ENCODE measurements around the gene PRDM15.

Gene PRDM15

DNA sequence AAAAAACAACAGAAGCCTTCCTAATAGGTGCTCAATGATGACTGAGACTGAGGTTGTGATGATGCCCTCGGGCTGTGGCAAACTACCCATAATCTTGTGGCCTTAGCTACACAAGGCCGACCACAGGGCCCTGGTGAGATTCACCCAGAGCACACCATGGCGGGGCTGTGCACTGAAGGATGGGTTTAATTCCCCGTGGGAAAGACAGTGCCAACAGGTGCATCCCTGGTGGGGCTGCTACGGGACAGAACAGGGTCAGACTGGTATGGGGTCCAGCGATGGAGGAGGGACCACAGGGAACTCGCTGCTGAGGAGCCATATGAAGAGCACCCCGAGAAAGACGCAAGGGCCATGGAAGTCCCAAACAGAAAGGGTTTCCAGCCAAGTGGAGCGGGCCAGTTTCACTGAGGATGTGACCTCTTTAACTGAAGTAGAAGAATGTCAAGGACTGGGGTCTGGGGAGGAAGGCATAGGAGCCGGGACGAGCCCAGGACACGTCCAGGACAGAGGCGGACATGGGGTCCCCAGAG lies 21.3 kb downstream of the PRDM15 start:
- no peak overlapping the region for H4K12ac ChIP-seq (ENCODE audit: low read depth, low read length)
- H3K27ac ChIP-seq (ENCODE audit: low read depth, low read length), result no peak overlapping the region
- peaks cover 21 to 30% of the 10 kb centered on the region in 2 experiments for H3K36me3 ChIP-seq (ENCODE audit: control insufficient read depth in 1 of 2, insufficient read depth in 2 of 2, low read length in 2 of 2)
- H3K14ac ChIP-seq (ENCODE audit: low read length), result no peak overlapping the region
- no peak for DNase-seq
- H2AFZ ChIP-seq (ENCODE audit: insufficient read depth, low read length, poor library complexity), result no peak overlapping the region
- H3K9ac ChIP-seq (ENCODE audit: low read length), result no peak overlapping the region
- H3K79me2 ChIP-seq (ENCODE audit: control insufficient read depth, insufficient read depth, low read length, poor library complexity), result no peaks in the 10 kb centered on the region
- no peak overlapping the region for H4K91ac ChIP-seq (ENCODE audit: low read depth, low read length)
- H2BK5ac ChIP-seq (ENCODE audit: low read depth, low read length, poor library complexity), result no peak overlapping the region
- H2AK5ac ChIP-seq (ENCODE audit: low read length), result no peak overlapping the region
- H3K23ac ChIP-seq (ENCODE audit: low read length), result no peak overlapping the region
- no peaks in the 10 kb centered on the region for H3K27me3 ChIP-seq (ENCODE audit: insufficient read depth, low read length)
- peaks cover 0 to 2% of the 10 kb centered on the region in 2 experiments for H3K4me1 ChIP-seq (ENCODE audit: control insufficient read depth in 1 of 2, insufficient read depth in 2 of 2, low read length in 2 of 2)
- H3K9me3 ChIP-seq (ENCODE audit: insufficient read depth, low read depth, low read length), result no peaks in the 10 kb centered on the region
- WGBS (ENCODE audit: extremely low coverage, insufficient coverage, insufficient read length), result no CpG with 5 or more reads among the region's 14 CpGs
- no peak overlapping the region for H3K4ac ChIP-seq (ENCODE audit: low read depth, low read length)
- H3K4me2 ChIP-seq (ENCODE audit: low read length), result no peak overlapping the region
- no peak overlapping the region for H3K18ac ChIP-seq (ENCODE audit: low read length)
- H2BK120ac ChIP-seq (ENCODE audit: insufficient read depth, low read length, poor library complexity), result no peak overlapping the region
- H3K4me3 ChIP-seq (ENCODE audit: low read depth, low read length), result no peak overlapping the region
- no peak overlapping the region for H4K8ac ChIP-seq (ENCODE audit: low read depth, low read length)
- no peaks in the 10 kb centered on the region for H3K79me1 ChIP-seq (ENCODE audit: low read length)
- H2BK12ac ChIP-seq (ENCODE audit: low read length), result no peak overlapping the region

DNA sequence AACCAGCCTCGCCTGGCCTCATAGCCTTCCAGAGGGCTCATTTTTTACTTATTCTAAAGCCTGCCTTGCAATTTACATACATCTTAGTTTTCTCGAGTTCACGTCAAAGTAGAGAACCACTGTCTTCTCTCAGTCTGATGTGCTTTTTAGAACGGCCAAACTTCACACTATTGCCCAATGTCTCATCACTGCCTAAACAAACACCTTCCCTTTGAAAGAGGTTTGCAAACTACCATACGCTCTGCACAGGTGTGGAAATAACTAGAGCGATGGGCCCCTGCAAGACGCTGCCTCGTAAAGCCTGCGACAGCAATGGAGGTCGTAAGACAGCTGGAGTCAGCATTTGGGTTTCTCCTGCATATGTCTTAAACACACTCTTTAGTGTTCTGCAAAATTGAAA lies 22.6 kb downstream of the PRDM15 start:
- Histone ChIP-seq H3K79me2 (ENCODE audit: control insufficient read depth, insufficient read depth, low read length, poor library complexity) (no peaks in the 10 kb centered on the region), H3K4me1 (ENCODE audit: control insufficient read depth in 1 of 2, insufficient read depth in 2 of 2, low read length in 2 of 2) (no peaks in the 10 kb centered on the region), H3K4ac (ENCODE audit: low read depth, low read length) (no peak overlapping the region), H3K23ac (ENCODE audit: low read length) (no peak overlapping the region), H2AK5ac (ENCODE audit: low read length) (no peak overlapping the region), H2BK5ac (ENCODE audit: low read depth, low read length, poor library complexity) (no peak overlapping the region), H3K9ac (ENCODE audit: low read length) (no peak overlapping the region), H4K8ac (ENCODE audit: low read depth, low read length) (no peak overlapping the region), H4K12ac (ENCODE audit: low read depth, low read length) (no peak overlapping the region), H3K14ac (ENCODE audit: low read length) (no peak overlapping the region), H2AFZ (ENCODE audit: insufficient read depth, low read length, poor library complexity) (no peak overlapping the region), H3K27ac (ENCODE audit: low read depth, low read length) (no peak overlapping the region), H2BK120ac (ENCODE audit: insufficient read depth, low read length, poor library complexity) (no peak overlapping the region), H3K36me3 (ENCODE audit: control insufficient read depth in 1 of 2, insufficient read depth in 2 of 2, low read length in 2 of 2) (peaks cover 21 to 30% of the 10 kb centered on the region in 2 experiments), H2BK12ac (ENCODE audit: low read length) (no peak overlapping the region), H3K79me1 (ENCODE audit: low read length) (no peaks in the 10 kb centered on the region), H3K27me3 (ENCODE audit: insufficient read depth, low read length) (no peaks in the 10 kb centered on the region), H4K91ac (ENCODE audit: low read depth, low read length) (no peak overlapping the region), H3K4me3 (ENCODE audit: low read depth, low read length) (no peak overlapping the region), H3K18ac (ENCODE audit: low read length) (no peak overlapping the region), H3K4me2 (ENCODE audit: low read length) (no peak overlapping the region), H3K9me3 (ENCODE audit: insufficient read depth, low read depth, low read length) (no peaks in the 10 kb centered on the region)
- no CpG with 5 or more reads among the region's 10 CpGs for WGBS (ENCODE audit: extremely low coverage, insufficient coverage, insufficient read length)
- no peak for DNase-seq

DNA sequence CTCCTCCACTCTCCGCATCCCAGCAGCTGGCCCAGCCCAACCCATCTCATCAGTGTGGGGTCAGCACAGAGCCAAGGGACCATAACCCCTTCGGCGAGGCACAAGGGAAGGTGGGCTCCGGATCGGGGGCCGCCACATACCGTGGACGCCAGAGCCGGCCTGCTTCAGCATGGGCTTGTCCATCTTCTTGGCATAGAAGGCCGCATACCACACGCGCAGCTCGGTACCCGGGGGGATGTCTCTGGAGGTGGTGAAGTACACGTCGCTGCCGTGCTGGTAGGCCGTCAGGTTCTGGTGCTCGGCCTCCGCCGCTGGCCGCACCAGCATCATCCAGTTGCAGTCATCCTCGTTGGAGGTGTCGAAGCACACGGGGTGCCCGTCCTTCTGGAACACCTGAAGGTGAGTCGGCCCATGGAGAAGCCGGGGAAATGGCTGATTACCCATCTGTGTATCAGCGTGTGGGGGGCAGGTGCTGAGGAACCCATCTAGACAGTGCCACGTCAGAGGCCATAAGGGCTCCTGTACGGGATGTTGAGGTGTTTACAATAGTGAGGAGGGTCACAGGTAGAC lies 24.6 kb downstream of the PRDM15 start:
- Histone ChIP-seq H4K91ac (ENCODE audit: low read depth, low read length) (no peak overlapping the region), H3K9me3 (ENCODE audit: insufficient read depth, low read depth, low read length) (no peaks in the 10 kb centered on the region), H3K79me1 (ENCODE audit: low read length) (no peaks in the 10 kb centered on the region), H2BK12ac (ENCODE audit: low read length) (no peak overlapping the region), H3K4me2 (ENCODE audit: low read length) (no peak overlapping the region), H3K9ac (ENCODE audit: low read length) (no peak overlapping the region), H3K18ac (ENCODE audit: low read length) (no peak overlapping the region), H3K23ac (ENCODE audit: low read length) (no peak overlapping the region), H4K8ac (ENCODE audit: low read depth, low read length) (no peak overlapping the region), H3K79me2 (ENCODE audit: control insufficient read depth, insufficient read depth, low read length, poor library complexity) (no peaks in the 10 kb centered on the region), H3K27me3 (ENCODE audit: insufficient read depth, low read length) (no peaks in the 10 kb centered on the region), H3K27ac (ENCODE audit: low read depth, low read length) (no peak overlapping the region), H2AK5ac (ENCODE audit: low read length) (no peak overlapping the region), H2BK5ac (ENCODE audit: low read depth, low read length, poor library complexity) (no peak overlapping the region), H2AFZ (ENCODE audit: insufficient read depth, low read length, poor library complexity) (no peak overlapping the region), H4K12ac (ENCODE audit: low read depth, low read length) (no peak overlapping the region), H3K36me3 (ENCODE audit: control insufficient read depth in 1 of 2, insufficient read depth in 2 of 2, low read length in 2 of 2) (peaks cover 23 to 32% of the 10 kb centered on the region in 2 experiments), H3K4me1 (ENCODE audit: control insufficient read depth in 1 of 2, insufficient read depth in 2 of 2, low read length in 2 of 2) (no peaks in the 10 kb centered on the region), H3K4ac (ENCODE audit: low read depth, low read length) (no peak overlapping the region), H3K14ac (ENCODE audit: low read length) (no peak overlapping the region), H3K4me3 (ENCODE audit: low read depth, low read length) (no peak overlapping the region), H2BK120ac (ENCODE audit: insufficient read depth, low read length, poor library complexity) (no peak overlapping the region)
- WGBS (ENCODE audit: extremely low coverage, insufficient coverage, insufficient read length), result no CpG with 5 or more reads among the region's 31 CpGs
- DNase-seq, result no peak

DNA sequence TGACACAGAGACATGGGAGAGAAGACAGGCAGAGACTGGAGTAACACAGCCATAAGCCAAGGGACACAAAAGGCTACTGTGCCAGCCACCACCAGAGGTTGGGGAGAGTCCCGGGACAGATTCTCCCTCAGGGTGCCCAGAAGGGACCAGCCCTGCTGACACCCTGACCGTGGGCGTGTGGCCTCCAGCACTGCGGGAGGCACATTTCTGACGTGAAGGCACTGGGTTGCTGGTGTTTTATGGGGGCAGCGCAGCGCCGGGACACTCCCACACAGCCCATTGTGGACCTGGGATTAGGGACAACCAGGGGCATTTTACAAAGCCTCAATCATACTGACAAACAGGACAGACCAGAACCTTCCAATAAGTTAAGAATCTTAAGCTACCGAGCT lies 26.2 kb downstream of the PRDM15 start:
- Histone ChIP-seq H3K79me2 (ENCODE audit: control insufficient read depth, insufficient read depth, low read length, poor library complexity) (no peaks in the 10 kb centered on the region), H3K23ac (ENCODE audit: low read length) (no peak overlapping the region), H2BK12ac (ENCODE audit: low read length) (no peak overlapping the region), H4K91ac (ENCODE audit: low read depth, low read length) (no peak overlapping the region), H3K4me1 (ENCODE audit: control insufficient read depth in 1 of 2, insufficient read depth in 2 of 2, low read length in 2 of 2) (no peaks in the 10 kb centered on the region), H3K27ac (ENCODE audit: low read depth, low read length) (no peak overlapping the region), H3K9ac (ENCODE audit: low read length) (no peak overlapping the region), H4K8ac (ENCODE audit: low read depth, low read length) (no peak overlapping the region), H3K14ac (ENCODE audit: low read length) (no peak overlapping the region), H3K36me3 (ENCODE audit: control insufficient read depth in 1 of 2, insufficient read depth in 2 of 2, low read length in 2 of 2) (peaks cover 16 to 24% of the 10 kb centered on the region in 2 experiments), H2BK5ac (ENCODE audit: low read depth, low read length, poor library complexity) (no peak overlapping the region), H2AFZ (ENCODE audit: insufficient read depth, low read length, poor library complexity) (no peak overlapping the region), H2AK5ac (ENCODE audit: low read length) (no peak overlapping the region), H3K79me1 (ENCODE audit: low read length) (no peaks in the 10 kb centered on the region), H2BK120ac (ENCODE audit: insufficient read depth, low read length, poor library complexity) (no peak overlapping the region), H3K4me3 (ENCODE audit: low read depth, low read length) (no peak overlapping the region), H3K18ac (ENCODE audit: low read length) (no peak overlapping the region), H4K12ac (ENCODE audit: low read depth, low read length) (no peak overlapping the region), H3K4ac (ENCODE audit: low read depth, low read length) (no peak overlapping the region), H3K4me2 (ENCODE audit: low read length) (no peak overlapping the region), H3K27me3 (ENCODE audit: insufficient read depth, low read length) (no peaks in the 10 kb centered on the region), H3K9me3 (ENCODE audit: insufficient read depth, low read depth, low read length) (no peaks in the 10 kb centered on the region)
- no CpG with 5 or more reads among the region's 9 CpGs for WGBS (ENCODE audit: extremely low coverage, insufficient coverage, insufficient read length)
- DNase-seq, result no peak
